GM12874 (cell line): ENCODE results near the gene ANGPTL3.

ENCODE experiments used
- CTCF ChIP-seq: IDR thresholded peaks from 2 replicates; pipeline ENCODE4 v1.5.1; 2011; ENCODE audit warnings: low read depth, mild to moderate bottlenecking, control low read depth, low read length, moderate library complexity; ENCODE audit not compliant: insufficient read depth

Gene ANGPTL3, protein sequence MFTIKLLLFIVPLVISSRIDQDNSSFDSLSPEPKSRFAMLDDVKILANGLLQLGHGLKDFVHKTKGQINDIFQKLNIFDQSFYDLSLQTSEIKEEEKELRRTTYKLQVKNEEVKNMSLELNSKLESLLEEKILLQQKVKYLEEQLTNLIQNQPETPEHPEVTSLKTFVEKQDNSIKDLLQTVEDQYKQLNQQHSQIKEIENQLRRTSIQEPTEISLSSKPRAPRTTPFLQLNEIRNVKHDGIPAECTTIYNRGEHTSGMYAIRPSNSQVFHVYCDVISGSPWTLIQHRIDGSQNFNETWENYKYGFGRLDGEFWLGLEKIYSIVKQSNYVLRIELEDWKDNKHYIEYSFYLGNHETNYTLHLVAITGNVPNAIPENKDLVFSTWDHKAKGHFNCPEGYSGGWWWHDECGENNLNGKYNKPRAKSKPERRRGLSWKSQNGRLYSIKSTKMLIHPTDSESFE

DNA sequence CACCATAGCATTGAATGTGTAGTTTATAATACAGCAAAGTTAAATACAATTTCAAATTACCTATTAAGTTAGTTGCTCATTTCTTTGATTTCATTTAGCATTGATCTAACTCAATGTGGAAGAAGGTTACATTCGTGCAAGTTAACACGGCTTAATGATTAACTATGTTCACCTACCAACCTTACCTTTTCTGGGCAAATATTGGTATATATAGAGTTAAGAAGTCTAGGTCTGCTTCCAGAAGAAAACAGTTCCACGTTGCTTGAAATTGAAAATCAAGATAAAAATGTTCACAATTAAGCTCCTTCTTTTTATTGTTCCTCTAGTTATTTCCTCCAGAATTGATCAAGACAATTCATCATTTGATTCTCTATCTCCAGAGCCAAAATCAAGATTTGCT lies at the start of gene ANGPTL3:
Gene ANGPTL3, plus strand, starts transcription at position 240 of the 400 bp plus-strand sequence. Its CDS starts 47 bp downstream, at position 287.
- TF ChIP-seq CTCF: no peak

DNA sequence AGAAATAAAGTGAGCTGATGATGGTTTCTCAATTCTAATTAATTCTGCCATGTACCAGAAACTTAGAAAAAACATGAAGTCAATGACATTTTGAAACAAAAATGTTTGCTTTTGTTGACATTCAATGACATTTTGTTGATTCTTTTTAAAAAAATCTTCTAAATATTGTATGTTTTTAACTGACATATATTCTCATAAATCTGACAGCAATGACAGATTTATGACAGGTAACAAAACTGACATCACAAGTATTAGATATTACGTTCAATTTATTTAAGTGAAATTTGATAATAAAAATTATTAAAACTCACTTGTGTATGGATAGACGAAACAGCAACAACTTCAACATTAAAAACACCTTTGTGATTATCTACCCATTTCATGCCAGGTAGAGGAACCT lies 36.0 kb upstream of the ANGPTL3 start:
- no peak for TF ChIP-seq CTCF

GRCh38 chr1:62572476-62572875 lies 24.8 kb upstream of the ANGPTL3 start:
- TF ChIP-seq CTCF: no peak

DNA sequence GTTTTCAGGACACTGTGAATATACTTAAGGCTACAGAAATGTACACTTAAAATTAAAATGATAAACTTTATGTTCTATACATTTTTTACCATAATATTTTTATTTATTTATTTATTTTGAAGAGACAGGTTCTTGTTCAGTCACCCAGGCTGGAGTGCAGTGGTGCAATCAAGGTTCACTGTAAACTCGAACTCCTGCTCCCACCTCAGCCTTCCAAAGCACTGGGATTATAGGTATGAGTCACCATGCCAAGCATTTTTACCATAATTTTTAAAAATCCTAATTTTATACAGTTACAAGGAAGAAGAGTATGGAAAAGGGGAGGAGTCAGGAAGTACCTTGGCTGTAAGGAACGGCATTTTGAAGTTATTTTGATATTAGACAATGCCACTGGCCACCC lies 23.6 kb upstream of the ANGPTL3 start:
- TF ChIP-seq CTCF: no peak

- TF ChIP-seq CTCF: no peak
Measured at GRCh38 chr1:62585469-62586155, 11.7 kb upstream of the ANGPTL3 start.

DNA sequence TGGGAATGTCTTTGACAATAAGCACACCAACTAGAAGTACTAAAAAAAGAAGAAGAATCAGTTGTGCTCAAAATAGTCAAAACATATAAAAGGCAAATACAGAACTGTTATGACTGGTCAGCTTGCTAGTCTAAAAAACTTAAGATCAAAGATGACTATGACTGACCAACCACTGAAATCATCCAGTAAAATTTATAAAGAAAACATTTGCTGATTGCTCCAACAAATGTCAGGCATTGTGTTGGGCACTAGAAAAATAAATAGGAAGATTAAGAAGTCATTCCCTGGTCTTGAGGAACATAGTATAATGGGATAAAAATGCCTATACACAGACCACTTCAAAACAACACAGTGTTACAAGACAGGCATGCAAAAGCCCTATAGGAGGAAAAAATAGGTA lies 9.3 kb upstream of the ANGPTL3 start:
- no peak for TF ChIP-seq CTCF

DNA sequence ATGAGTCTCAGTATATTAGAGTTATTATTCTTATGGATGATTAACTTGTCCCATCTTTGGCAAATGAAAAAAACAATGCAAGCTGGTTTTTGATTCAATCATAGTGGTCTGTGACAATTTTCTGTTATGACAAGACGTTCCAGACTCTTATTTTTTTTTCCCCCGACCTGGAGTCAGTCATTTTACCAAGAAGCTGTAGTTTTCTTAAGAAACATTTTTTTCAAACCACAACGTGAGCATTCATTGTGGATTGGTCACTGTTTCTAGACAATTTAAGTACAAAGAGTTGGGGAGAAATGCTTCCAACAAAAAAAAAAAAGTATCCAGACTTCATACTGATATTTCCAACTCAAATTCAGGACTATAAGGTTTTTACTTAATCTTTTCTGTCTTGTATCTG lies 8.0 kb upstream of the ANGPTL3 start:
- TF ChIP-seq CTCF: no peak
